H1 (cell line): ENCODE measurements around the gene MARK4. TPM values are rescaled to one million over a fixed set of nuclear protein-coding genes. Genes with fewer than 3 reads are reported as not detected.

Experiments used
- CTCF ChIA-PET: fragments of 300-600 bp; sonication (Branson Sonifier 250); formaldehyde crosslinking; loops from one replicate; lab custom pipeline; 2021; ENCODE audit not compliant: partially characterized antibody; lab: Charles Lee
- POLR2A ChIA-PET: fragments of 300-600 bp; sonication (Branson Sonifier 250); formaldehyde crosslinking; loops from one replicate; lab custom pipeline; 2021; ENCODE audit warnings: inconsistent platforms; ENCODE audit not compliant: partially characterized antibody; lab: Charles Lee
- DNase-seq, 2 experiments: peaks; one replicate each; pipeline versions ENCODE4 v3.0.0 to v3.0.0-alpha.2; 2010 to 2022; ENCODE audit warnings: low spot score in 2 of 2, low read depth in 1 of 2, mixed read lengths in 1 of 2
- FAIRE-seq: peaks from 2 replicates; lab custom pipeline; 2011; peaks lifted over from hg19 to GRCh38; lab: Jason Lieb, UNC
- H2AFZ ChIP-seq: 2 replicates; pipeline ENCODE4 v1.8.1; 2012; ENCODE audit warnings: low read length, inconsistent platforms
- H2AK5ac ChIP-seq: 2 replicates; pipeline ENCODE4 v1.6.1; 2013; ENCODE audit warnings: low read depth, low read length
- H2BK120ac ChIP-seq: replicated peaks from 2 replicates; pipeline ENCODE3; 2013; ENCODE audit warnings: low read depth, low read length, inconsistent platforms
- H2BK12ac ChIP-seq: 2 replicates; pipeline ENCODE4 v1.6.1; 2013; ENCODE audit warnings: low read depth, low read length
- H2BK15ac ChIP-seq: 2 replicates; pipeline ENCODE4 v1.6.1; 2013; ENCODE audit warnings: low read length
- H2BK20ac ChIP-seq: 2 replicates; pipeline ENCODE4 v1.6.1; 2013; ENCODE audit warnings: low read length
- H2BK5ac ChIP-seq: 2 replicates; pipeline ENCODE4 v1.6.1; 2013; ENCODE audit warnings: low read depth, low read length
- H3K14ac ChIP-seq: 2 replicates; pipeline ENCODE4 v1.6.1; 2013; ENCODE audit warnings: inconsistent platforms; ENCODE audit not compliant: insufficient read length
- H3K18ac ChIP-seq: 2 replicates; pipeline ENCODE4 v1.6.1; 2013; ENCODE audit warnings: low read length; ENCODE audit errors: extremely low read depth
- H3K23ac ChIP-seq: 2 replicates; pipeline ENCODE4 v1.6.1; 2013; ENCODE audit warnings: inconsistent platforms; ENCODE audit not compliant: insufficient read length
- H3K23me2 ChIP-seq: 2 replicates; pipeline ENCODE4 v1.6.1; 2013; ENCODE audit warnings: low read depth, low read length
- H3K27ac ChIP-seq: 2 replicates; pipeline ENCODE4 v1.6.1; 2011; ENCODE audit warnings: low read depth, low read length, inconsistent platforms
- H3K27me3 ChIP-seq, 4 experiments: replicated peaks in 1 of 4; 1 replicate in 1 of 4; 2 replicates in 3 of 4; pipeline versions ENCODE4 v1.6.1 to v1.8.1; 2011 to 2013; ENCODE audit warnings: low read length in 3 of 4, mild to moderate bottlenecking in 3 of 4, inconsistent platforms in 2 of 4, mixed read lengths in 2 of 4, moderate library complexity in 1 of 4; ENCODE audit not compliant: control insufficient read depth in 3 of 4, insufficient read depth in 3 of 4; ENCODE audit errors: extremely low read depth in 1 of 4
- H3K36me3 ChIP-seq, 4 experiments: 2 replicates each; pipeline versions ENCODE4 v1.6.1 to v1.8.1; 2011 to 2013; ENCODE audit warnings: mild to moderate bottlenecking in 4 of 4, low read length in 3 of 4, moderate library complexity in 2 of 4, control low read depth in 1 of 4, inconsistent platforms in 1 of 4; ENCODE audit not compliant: insufficient read depth in 4 of 4, control insufficient read depth in 2 of 4
- H3K4ac ChIP-seq: replicated peaks from 2 replicates; pipeline ENCODE3; 2013; ENCODE audit warnings: low read length, low read depth, mixed read lengths, inconsistent platforms; ENCODE audit not compliant: insufficient read length
- H3K4me1 ChIP-seq, 4 experiments: replicated peaks in 1 of 4; 1 replicate in 1 of 4; 2 replicates in 3 of 4; pipeline versions ENCODE4 v1.6.1 to v1.8.1; 2011 to 2013; ENCODE audit warnings: low read length in 3 of 4, inconsistent platforms in 2 of 4, mixed read lengths in 1 of 4; ENCODE audit not compliant: insufficient read depth in 4 of 4, control insufficient read depth in 3 of 4
- H3K4me2 ChIP-seq, 2 experiments: 2 replicates each; pipeline versions ENCODE4 v1.6.1 to v1.8.1; 2011 to 2013; ENCODE audit warnings: low read depth in 2 of 2, low read length in 2 of 2, control low read depth in 1 of 2, inconsistent platforms in 1 of 2, mild to moderate bottlenecking in 1 of 2; ENCODE audit not compliant: insufficient read depth in 1 of 2
- H3K4me3 ChIP-seq, 4 experiments: fragments of 200-600, 300-600 bp in 1 of 4; sonication (generic), shearing (Covaris generic), sonication (Bioruptor Twin) in 1 of 4; 2 replicates each; pipeline versions ENCODE4 v1.5.1 to v1.8.1; 2011 to 2016; ENCODE audit warnings: low read length in 4 of 4, low read depth in 3 of 4, control low read depth in 2 of 4, inconsistent platforms in 2 of 4, mild to moderate bottlenecking in 2 of 4, mixed read lengths in 1 of 4, moderate library complexity in 1 of 4; ENCODE audit not compliant: insufficient read depth in 2 of 4; ENCODE audit errors: extremely low read depth in 1 of 4
- H3K56ac ChIP-seq: replicated peaks from 2 replicates; pipeline ENCODE3; 2013; ENCODE audit warnings: low read depth, mild to moderate bottlenecking, mixed read lengths, low read length, inconsistent platforms; ENCODE audit not compliant: insufficient read length
- H3K79me1 ChIP-seq: 2 replicates; pipeline ENCODE4 v1.6.1; 2013; ENCODE audit warnings: low read depth, low read length, control low read depth
- H3K79me2 ChIP-seq, 2 experiments: 2 replicates each; pipeline versions ENCODE4 v1.6.1 to v1.8.1; 2012 to 2013; ENCODE audit warnings: low read length in 2 of 2, mild to moderate bottlenecking in 2 of 2, inconsistent platforms in 1 of 2; ENCODE audit not compliant: insufficient read depth in 2 of 2, control insufficient read depth in 1 of 2
- H3K9ac ChIP-seq, 4 experiments: replicated peaks in 1 of 4; 1 replicate in 1 of 4; 2 replicates in 3 of 4; pipeline versions ENCODE4 v1.6.1 to v1.8.1; 2011 to 2013; ENCODE audit warnings: low read depth in 3 of 4, low read length in 3 of 4, control low read depth in 2 of 4, mild to moderate bottlenecking in 2 of 4, moderate library complexity in 2 of 4, inconsistent platforms in 1 of 4; ENCODE audit errors: extremely low read depth in 1 of 4
- H3K9me3 ChIP-seq, 2 experiments: 2 replicates each; pipeline versions ENCODE4 v1.6.1 to v1.8.1; 2012 to 2013; ENCODE audit warnings: mild to moderate bottlenecking in 2 of 2, moderate library complexity in 2 of 2, control low read depth in 1 of 2, inconsistent platforms in 1 of 2, low read depth in 1 of 2, low read length in 1 of 2, mixed read lengths in 1 of 2; ENCODE audit not compliant: insufficient read depth in 2 of 2
- H4K20me1 ChIP-seq, 2 experiments: replicated peaks in 1 of 2; 2 replicates each; pipeline versions ENCODE3 to v1.8.1; 2011 to 2013; ENCODE audit warnings: inconsistent platforms in 2 of 2, low read length in 2 of 2, mild to moderate bottlenecking in 1 of 2; ENCODE audit not compliant: insufficient read depth in 2 of 2, control insufficient read depth in 1 of 2
- H4K5ac ChIP-seq: 2 replicates; pipeline ENCODE4 v1.6.1; 2013; ENCODE audit warnings: low read length, low read depth, mixed read lengths, inconsistent platforms; ENCODE audit not compliant: insufficient read length
- H4K8ac ChIP-seq: 2 replicates; pipeline ENCODE4 v1.8.0; 2013; ENCODE audit warnings: mild to moderate bottlenecking, moderate library complexity, low read length, inconsistent platforms; ENCODE audit not compliant: insufficient read depth; ENCODE audit errors: extremely low read depth
- H4K91ac ChIP-seq: replicated peaks from 2 replicates; pipeline ENCODE3; 2013; ENCODE audit warnings: low read length, mixed read lengths, inconsistent platforms; ENCODE audit not compliant: insufficient read length
- ASH2L ChIP-seq: fragments of 200-600, 300-600 bp; sonication (generic); IDR thresholded peaks from one replicate; pipeline ENCODE4 v1.7.1; 2017; ENCODE audit warnings: low read length
- ATF3 ChIP-seq: IDR thresholded peaks from 2 replicates; pipeline ENCODE4 v1.6.1; 2011; ENCODE audit warnings: low read depth, mild to moderate bottlenecking, low read length; ENCODE audit not compliant: insufficient read depth
- EGR1 ChIP-seq: IDR thresholded peaks from 2 replicates; pipeline ENCODE4 v1.6.1; 2011; ENCODE audit warnings: low read depth, low read length, borderline replicate concordance
- HDAC2 ChIP-seq, 2 experiments: fragments of 300-600 bp in 1 of 2; sonication (generic) in 1 of 2; IDR thresholded peaks; 2 replicates each; pipeline ENCODE4 v1.6.1; 2011 to 2012; ENCODE audit warnings: low read depth in 2 of 2, low read length in 2 of 2, mild to moderate bottlenecking in 2 of 2, moderate library complexity in 2 of 2, borderline replicate concordance in 1 of 2, inconsistent platforms in 1 of 2
- JUND ChIP-seq: IDR thresholded peaks from 2 replicates; pipeline ENCODE4 v1.6.1; 2011; ENCODE audit warnings: mild to moderate bottlenecking, improper control_type of control experiment, low read length
- NRF1 ChIP-seq: IDR thresholded peaks from 2 replicates; pipeline ENCODE4 v1.6.1; 2011; ENCODE audit warnings: mild to moderate bottlenecking, low read depth, low read length, improper control_type of control experiment
- POLR2A ChIP-seq, 2 experiments: IDR thresholded peaks; 1 replicate in 1 of 2; 2 replicates in 1 of 2; pipeline ENCODE4 v1.6.1; 2011; ENCODE audit warnings: low read depth in 2 of 2, low read length in 2 of 2, mild to moderate bottlenecking in 2 of 2; ENCODE audit errors: control extremely low read depth in 1 of 2
- POU5F1 ChIP-seq: IDR thresholded peaks from 2 replicates; pipeline ENCODE4 v1.6.1; 2011; ENCODE audit warnings: low read depth, mild to moderate bottlenecking, low read length, moderate library complexity
- SP1 ChIP-seq: IDR thresholded peaks from 2 replicates; pipeline ENCODE4 v1.6.1; 2011; ENCODE audit warnings: low read depth, low read length
- SP4 ChIP-seq: IDR thresholded peaks from 2 replicates; pipeline ENCODE4 v1.6.1; 2012; ENCODE audit warnings: low read length, inconsistent platforms
- SRF ChIP-seq: IDR thresholded peaks from 2 replicates; pipeline ENCODE4 v1.6.1; 2011; ENCODE audit warnings: mild to moderate bottlenecking, low read depth, low read length, moderate library complexity
- TAF1 ChIP-seq: IDR thresholded peaks from 2 replicates; pipeline ENCODE4 v1.6.1; 2011; ENCODE audit warnings: mild to moderate bottlenecking, low read depth, low read length
- TEAD4 ChIP-seq: IDR thresholded peaks from 2 replicates; pipeline ENCODE4 v1.6.1; 2012; ENCODE audit warnings: low read depth, low read length, inconsistent platforms, mixed read lengths
- WGBS, 2 experiments: shearing (Covaris generic) in 1 of 2; methylation state at CpG; one replicate each; pipeline versions ENCODE4 v1.1.6 to v1.1.7; 2013 to 2015; ENCODE audit warnings: low lambda C conversion rate in 2 of 2, mixed read lengths in 2 of 2, inconsistent platforms in 1 of 2, low coverage in 1 of 2, missing lambda C conversion rate in 1 of 2; ENCODE audit not compliant: insufficient replicate concordance in 2 of 2, insufficient coverage in 1 of 2, insufficient read length in 1 of 2; ENCODE audit errors: extremely low coverage in 1 of 2, missing lambda C conversion rate in 1 of 2; 5-methylcytosine and 5-hydroxymethylcytosine counted together
- polyA plus RNA-seq, 7 experiments: library from polyadenylated mRNA; depleted of rRNA in 3 of 7; stranded (reverse) in 5 of 7; unstranded in 2 of 7; fragments of >200 nt in 5 of 7; fragments of 200-250 nt in 2 of 7; gene quantifications; 1 replicate in 5 of 7; 2 replicates in 1 of 7; 4 replicates in 1 of 7; pipeline versions ENCODE4 v1.2.1 to v1.2.3, GENCODE V29; 2011 to 2013; ENCODE audit warnings: missing spikeins in 2 of 7, mixed read lengths in 2 of 7
- total RNA-seq: library from RNA; stranded (reverse); fragmentation: NEBNext Ultra II Directional; extraction: Animal tissue kit (Norgen Biotek cat#: 25700); gene quantifications from 2 replicates; pipeline ENCODE4 v1.2.1, GENCODE V29; 2021

The MARK4 gene
- total and polyA plus RNA-seq, 2 of the 8 experiments (the other 6 are each of a cell fraction or from before 2014, with no cell fraction given) = 12.3 to 49.8 TPM

GRCh38 chr19:45238556-45238955, 12.5 kb upstream of the MARK4 start:
- no peak for DNase-seq
- no peak overlapping the region for H2AK5ac ChIP-seq
- H2AFZ ChIP-seq = no peak overlapping the region
- no peaks in the 10 kb centered on the region for H3K79me1 ChIP-seq
- H3K14ac ChIP-seq = no peak overlapping the region
- no peak overlapping the region for H2BK15ac ChIP-seq
- peaks cover 19 to 32% (median 29%) of the 10 kb centered on the region in 4 experiments for H3K27me3 ChIP-seq
- H3K36me3 ChIP-seq = 0 out of 8 replicates have a peak, but pooled peaks cover 0 to 2% (median 0%) of the 10 kb centered on the region in 4 experiments
- no peak overlapping the region for H2BK120ac ChIP-seq
- H3K9ac ChIP-seq = no peak overlapping the region
- H3K56ac ChIP-seq = no peak overlapping the region
- H3K9me3 ChIP-seq = no peaks in the 10 kb centered on the region
- H4K91ac ChIP-seq = no peak overlapping the region
- no peak overlapping the region for H3K4me3 ChIP-seq
- H2BK5ac ChIP-seq = no peak overlapping the region
- H3K23ac ChIP-seq = no peak overlapping the region
- no peak overlapping the region for H4K5ac ChIP-seq
- TF ChIP-seq ASH2L (no peak), TEAD4 (no peak), SRF (no peak), EGR1 (no peak), JUND (no peak), POLR2A (IDR thresholded peaks at IDR 0.05; ENCODE audit: control extremely low read depth in 1 of 2, low read depth in 2 of 2, low read length in 2 of 2) (no peak), POU5F1 (no peak), TAF1 (no peak), HDAC2 (IDR thresholded peaks at IDR 0.05; ENCODE audit: borderline replicate concordance in 1 of 2, low read depth in 2 of 2, low read length in 2 of 2) (no peak), SP1 (no peak), ATF3 (no peak), SP4 (no peak), NRF1 (no peak)
- H3K79me2 ChIP-seq = no peaks in the 10 kb centered on the region
- H3K18ac ChIP-seq = no peak overlapping the region; the same call in 1 of the 2 replicates
- no peak overlapping the region for H2BK20ac ChIP-seq
- CTCF ChIA-PET = interaction anchor here (1.5 to 1.6 kb wide), 3 partner anchors 10 to 101 kb away, joined by 4 to 5 read pairs (median 4); no protein-coding TSS in a partner anchor
- no peak overlapping the region for H3K4me2 ChIP-seq
- no peak overlapping the region for H2BK12ac ChIP-seq
- WGBS, 2 experiments = 90% methylated on average over 24 of the region's 25 CpGs; no CpG with 5 or more reads in 1 of the 2 experiments
- no peak for FAIRE-seq
- H3K23me2 ChIP-seq = peaks cover 10% of the 10 kb centered on the region; the same call in 1 of the 2 replicates
- H4K8ac ChIP-seq = no peak overlapping the region
- peaks cover 0 to 3% of the 10 kb centered on the region in 2 experiments for H4K20me1 ChIP-seq
- H3K27ac ChIP-seq = no peak overlapping the region
- no peak overlapping the region for H3K4ac ChIP-seq
- H3K4me1 ChIP-seq = peaks cover 0 to 8% (median 5%) of the 10 kb centered on the region in 4 experiments; a peak in 4 of 7 replicates
- POLR2A ChIA-PET = interaction anchor here (1.4 to 2.4 kb wide), 2 partner anchors 8 to 22 kb away, joined by 3 to 8 read pairs; no protein-coding TSS in a partner anchor
